Measurements from ENCODE around the gene FAR2. TPM values are rescaled to one million over a fixed set of nuclear protein-coding genes. Genes with fewer than 3 reads are reported as not detected.

The FAR2 gene
- total RNA-seq, result 10 to 100 TPM in 5 of 6 donors, 1 to 10 TPM in 1; 6.0 to 25.7 (median 15.9) TPM

- Histone ChIP-seq H3K36me3 (no peaks in the 10 kb centered on the region), H3K9me3 (no peaks in the 10 kb centered on the region), H3K4me3 (peak within 1 kb of the TSS; percentile 64 to 81 (median 67)), H3K27me3 (no peaks in the 10 kb centered on the region), H3K27ac (peak within 1 kb of the TSS; percentile 83 to 91 (median 90)), H3K4me1 (peaks cover 9 to 43% (median 34%) of the 10 kb centered on the region in 4 donors)
- peak in 2 of 4 donors; percentile 46 to 55 for TF ChIP-seq POLR2A (IDR thresholded peaks at IDR 0.05)
- TF ChIP-seq CTCF (IDR thresholded peaks at IDR 0.05), result no peak
- TF ChIP-seq POLR2AphosphoS5 (IDR thresholded peaks at IDR 0.05), result peak in 1 of 2 donors; percentile 28
- TF ChIP-seq EP300 (IDR thresholded peaks at IDR 0.05), result no peak
- 0 to 2% methylated on average over 28 to 57 of the region's 66 CpGs for WGBS, 2 donors
- ATAC-seq (ENCODE audit: low FRiP score in 2 of 2), result peak; percentile 68 to 87
- DNase-seq, result peak; percentile 40 to 91
Observed at GRCh38 chr12:29148911-29149690, at the start of gene FAR2. Gene FAR2, plus strand, starts transcription at chr12:29149278. Its CDS starts 121,172 bp downstream, at chr12:29270450.

- ATAC-seq (ENCODE audit: low FRiP score in 2 of 2), result no peak
- DNase-seq, result no peak
- peaks cover 0 to 5% (median 0%) of the 10 kb centered on the region in 4 donors for H3K9me3 ChIP-seq
- H3K4me1 ChIP-seq, result peaks cover 0 to 4% (median 0%) of the 10 kb centered on the region in 4 donors
- H3K36me3 ChIP-seq, result no peaks in the 10 kb centered on the region
- H3K4me3 ChIP-seq, result no peak overlapping the region
- WGBS, 2 donors, result 33 to 38% methylated on average over 2 of the region's 2 CpGs
- no peaks in the 10 kb centered on the region for H3K27me3 ChIP-seq
- no peak for TF ChIP-seq POLR2A (IDR thresholded peaks at IDR 0.05)
- TF ChIP-seq EP300 (IDR thresholded peaks at IDR 0.05), result no peak
- TF ChIP-seq POLR2AphosphoS5 (IDR thresholded peaks at IDR 0.05), result no peak
- no peak for TF ChIP-seq CTCF (IDR thresholded peaks at IDR 0.05)
- H3K27ac ChIP-seq, result peak overlapping the region in 2 of 4 donors; percentile 1 to 10
Observed at GRCh38 chr12:29102741-29103140, 46.3 kb upstream of the FAR2 start.

GRCh38 chr12:29103539-29103974 is 45.5 kb upstream of the FAR2 start:
- peak in 1 of 2 donors; percentile 22 for DNase-seq
- ATAC-seq (ENCODE audit: low FRiP score in 2 of 2), result peak in 1 of 2 donors; percentile 68

GRCh38 chr12:29104516-29104915 is 44.6 kb upstream of the FAR2 start:
- DNase-seq (no peak), ATAC-seq (ENCODE audit: low FRiP score in 2 of 2) (no peak)
- no peak overlapping the region for H3K4me3 ChIP-seq
- H3K27me3 ChIP-seq, result no peaks in the 10 kb centered on the region
- no peak for TF ChIP-seq CTCF (IDR thresholded peaks at IDR 0.05)
- no peak for TF ChIP-seq POLR2AphosphoS5 (IDR thresholded peaks at IDR 0.05)
- TF ChIP-seq EP300 (IDR thresholded peaks at IDR 0.05), result no peak
- no peak for TF ChIP-seq POLR2A (IDR thresholded peaks at IDR 0.05)
- peak overlapping the region in 1 of 4 donors; percentile 10 for H3K27ac ChIP-seq
- 46 to 56% methylated on average over 2 of the region's 2 CpGs for WGBS, 2 donors
- peaks cover 0 to 4% (median 0%) of the 10 kb centered on the region in 4 donors for H3K4me1 ChIP-seq
- H3K36me3 ChIP-seq, result no peaks in the 10 kb centered on the region
- H3K9me3 ChIP-seq, result no peaks in the 10 kb centered on the region

More at GRCh38 chr12:29103539-29103974, 45.5 kb upstream of the FAR2 start:
- H3K4me3 ChIP-seq, result peak overlapping the region in 1 of 4 donors; percentile 5
- peaks cover 0 to 5% (median 0%) of the 10 kb centered on the region in 4 donors for H3K9me3 ChIP-seq
- no peaks in the 10 kb centered on the region for H3K36me3 ChIP-seq
- no peak for TF ChIP-seq POLR2AphosphoS5 (IDR thresholded peaks at IDR 0.05)
- H3K27me3 ChIP-seq, result no peaks in the 10 kb centered on the region
- H3K4me1 ChIP-seq, result peaks cover 0 to 4% (median 0%) of the 10 kb centered on the region in 4 donors
- WGBS, 2 donors, result 66 to 73% methylated on average over 5 of the region's 5 CpGs
- H3K27ac ChIP-seq, result peak overlapping the region in 3 of 4 donors; percentile 1 to 10 (median 4)

All from upper lobe of left lung (tissue), 6 donors.